Breast epithelium (tissue), 3 donors: Measurements from ENCODE around the gene RNF212B.

Experiments
- CTCF ChIP-seq, 3 donors: fragments of 450-650 bp; IDR thresholded peaks; one replicate each; pipeline ENCODE4 v1.5.1; 2016 to 2017; ENCODE audit warnings: antibody characterized with exemption in 3 of 3, mild to moderate bottlenecking in 3 of 3, moderate library complexity in 3 of 3
- POLR2A ChIP-seq: fragments of 450-650 bp; IDR thresholded peaks from one replicate; pipeline ENCODE4 v1.6.1; 2016; ENCODE audit warnings: antibody characterized with exemption, mild to moderate bottlenecking, moderate library complexity

DNA sequence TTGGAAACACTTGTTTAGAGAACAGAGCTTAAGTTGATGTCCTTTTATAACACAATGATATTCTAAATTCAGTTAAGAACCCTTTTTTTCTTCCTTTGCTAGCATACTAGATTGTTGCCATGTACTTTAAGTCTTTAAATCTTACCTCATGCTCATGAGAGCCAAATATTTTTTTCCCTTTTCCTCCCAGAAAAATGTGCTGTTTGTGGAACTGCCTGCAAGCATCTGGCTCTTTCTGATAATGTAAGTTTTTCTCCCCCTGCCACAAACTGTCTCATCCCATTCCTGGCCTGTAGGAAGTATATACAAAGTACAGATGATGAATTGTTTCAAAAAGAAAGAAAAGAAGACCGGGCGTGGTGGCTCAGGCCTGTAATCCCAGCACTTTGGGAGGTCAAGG lies 5.3 kb downstream of the RNF212B start:
- TF ChIP-seq CTCF (IDR thresholded peaks at IDR 0.05) (no peak), POLR2A (no peak)
